HG03520 (cell line): ENCODE measurements around the gene BAZ2B.
A peak's percentile ranks its signal among the peaks of the same experiment; 100 is the strongest.

ENCODE experiments used
- ATAC-seq: cut with Tn5 transposase; IDR thresholded peaks from one replicate; pipeline ENCODE4 v1.9.1; 2021; ENCODE audit warnings: mild to moderate bottlenecking, moderate library complexity; ENCODE audit not compliant: unreplicated experiment

BAZ2B gene

GRCh38 chr2:159615367-159616285 lies 722 bp downstream of the BAZ2B start:
- peak; percentile 60 for ATAC-seq

DNA sequence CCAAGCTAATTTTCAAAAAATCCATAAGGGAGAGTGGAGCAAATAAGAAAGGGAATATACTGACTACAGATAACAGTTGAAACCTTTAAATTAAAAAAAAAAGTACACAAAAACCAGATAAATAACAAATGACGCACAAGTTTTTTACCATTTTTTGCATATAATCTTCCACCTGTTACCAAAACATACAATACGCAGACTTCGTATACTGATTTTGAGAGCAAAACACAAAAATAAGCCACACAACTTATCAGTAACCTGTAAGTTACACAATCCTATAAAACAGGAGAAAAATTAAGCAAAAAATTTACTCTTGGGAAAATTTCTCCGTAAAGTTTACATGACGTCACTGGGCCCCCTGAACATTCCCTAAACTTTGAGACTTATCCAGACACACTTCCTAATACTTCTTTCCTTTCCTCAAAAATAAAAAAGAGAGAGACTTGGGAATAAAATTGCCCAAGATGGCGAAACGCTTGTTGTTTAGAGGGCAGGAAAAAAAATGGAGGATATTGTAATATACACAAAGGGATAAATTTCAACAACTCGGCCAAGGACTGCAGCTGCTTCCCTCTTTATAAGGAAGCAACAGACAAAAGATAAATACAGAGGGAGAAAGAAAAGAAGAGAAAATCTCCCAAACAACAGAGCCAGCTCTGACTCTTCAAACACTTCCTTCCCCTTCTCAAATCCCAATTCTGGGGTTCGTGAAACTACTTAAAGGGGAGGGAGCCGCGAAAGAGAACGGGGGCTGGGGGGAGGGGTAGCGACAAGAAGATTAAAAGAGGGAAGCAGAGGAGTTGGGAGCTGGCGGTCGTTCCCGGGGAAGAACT lies 1.6 kb downstream of the BAZ2B start:
- no peak for ATAC-seq

- no peak for ATAC-seq
These were observed 2.6 kb downstream of the BAZ2B start for GRCh38 chr2:159613651-159614285.

DNA sequence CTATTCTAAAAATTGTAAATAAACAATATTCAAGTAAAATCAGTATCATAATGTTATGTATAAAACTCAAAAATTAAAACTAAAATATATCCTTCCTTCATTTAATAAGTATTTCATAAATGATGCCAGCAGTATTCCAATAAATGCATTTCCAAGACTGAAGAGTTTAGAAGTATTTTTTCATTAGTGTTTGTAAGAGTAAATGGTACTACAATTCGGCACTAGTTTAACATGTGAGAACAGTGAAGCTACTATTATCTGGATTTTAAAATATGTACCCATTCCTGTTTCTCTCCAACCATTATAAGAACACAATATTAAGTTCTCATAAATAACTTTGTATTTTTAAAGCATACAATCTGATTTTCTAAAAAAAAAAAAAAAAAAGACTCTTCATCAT lies 3.3 kb downstream of the BAZ2B start:
- ATAC-seq: no peak

GRCh38 chr2:159612255-159612901 lies 4.0 kb downstream of the BAZ2B start:
- no peak for ATAC-seq

- ATAC-seq: no peak
These were observed 6.4 kb downstream of the BAZ2B start for GRCh38 chr2:159609811-159610549.

DNA sequence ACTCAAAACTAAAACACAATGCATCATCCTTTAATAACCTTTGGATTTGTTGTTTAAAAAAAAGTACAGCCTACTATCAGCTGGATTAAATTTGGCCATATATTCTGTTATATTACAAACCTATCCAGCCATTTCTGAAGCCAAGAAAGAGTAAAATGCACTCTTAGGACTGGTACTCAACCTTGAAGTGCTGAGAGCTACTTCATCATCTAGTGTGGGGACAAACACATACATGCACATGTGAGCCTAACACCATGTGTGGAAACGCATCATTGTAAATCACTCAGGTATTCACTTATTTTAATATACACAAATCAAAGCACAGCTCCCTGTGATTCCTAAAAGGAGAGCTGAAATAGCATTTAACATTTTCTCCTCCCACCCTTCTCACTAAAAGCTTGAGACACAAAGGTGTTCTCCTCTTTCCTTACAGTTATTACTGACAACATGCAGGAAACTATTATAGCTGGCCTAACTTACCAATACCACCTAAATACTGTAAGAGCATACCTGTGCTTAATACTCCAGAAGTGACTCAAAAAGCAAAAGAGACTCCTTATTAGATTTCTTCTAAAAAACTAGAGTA lies 7.5 kb downstream of the BAZ2B start:
- ATAC-seq: no peak

- no peak for ATAC-seq
These were observed 8.2 kb downstream of the BAZ2B start for GRCh38 chr2:159608108-159608507.

DNA sequence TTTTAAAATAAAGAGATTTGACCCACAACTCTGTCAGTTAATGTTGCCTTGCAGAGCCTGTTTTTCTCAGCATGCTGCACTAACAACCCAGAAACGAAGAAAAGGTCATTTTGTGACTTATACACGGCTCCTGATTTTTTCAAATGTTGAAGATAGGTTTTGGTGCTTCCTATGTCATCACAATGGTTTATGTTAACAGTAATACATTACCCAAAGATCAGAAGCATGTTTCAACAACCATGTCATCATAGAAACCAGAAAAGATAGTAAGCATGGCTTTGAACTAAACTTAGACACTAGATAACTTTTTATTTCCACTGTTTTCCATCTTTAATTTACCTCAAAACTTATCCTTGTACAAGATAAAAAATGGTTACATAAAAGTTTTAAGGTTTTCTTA lies 10.1 kb downstream of the BAZ2B start:
- no peak for ATAC-seq

- no peak for ATAC-seq
These were observed 10.7 kb downstream of the BAZ2B start for GRCh38 chr2:159605441-159606178.

DNA sequence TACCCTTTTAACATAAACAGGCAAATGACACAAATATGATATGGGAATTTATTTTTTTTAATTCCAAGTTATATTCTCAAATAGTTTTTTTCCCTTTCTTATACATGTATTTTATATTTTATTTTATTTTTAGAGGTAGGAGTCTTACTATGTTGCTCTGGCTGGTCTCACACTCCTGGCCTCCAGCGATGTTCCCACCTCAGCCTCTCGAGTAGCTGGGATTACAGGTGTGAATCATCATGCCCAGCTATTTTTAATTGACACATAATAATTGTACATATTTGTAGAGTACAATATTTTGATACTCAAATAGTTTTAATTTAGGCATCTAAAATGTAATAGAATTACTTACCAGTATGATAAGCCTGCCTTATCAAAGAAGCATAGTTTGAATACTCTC lies 12.2 kb downstream of the BAZ2B start:
- no peak for ATAC-seq

- no peak for ATAC-seq
These were observed 15.6 kb downstream of the BAZ2B start for GRCh38 chr2:159600752-159601151.

DNA sequence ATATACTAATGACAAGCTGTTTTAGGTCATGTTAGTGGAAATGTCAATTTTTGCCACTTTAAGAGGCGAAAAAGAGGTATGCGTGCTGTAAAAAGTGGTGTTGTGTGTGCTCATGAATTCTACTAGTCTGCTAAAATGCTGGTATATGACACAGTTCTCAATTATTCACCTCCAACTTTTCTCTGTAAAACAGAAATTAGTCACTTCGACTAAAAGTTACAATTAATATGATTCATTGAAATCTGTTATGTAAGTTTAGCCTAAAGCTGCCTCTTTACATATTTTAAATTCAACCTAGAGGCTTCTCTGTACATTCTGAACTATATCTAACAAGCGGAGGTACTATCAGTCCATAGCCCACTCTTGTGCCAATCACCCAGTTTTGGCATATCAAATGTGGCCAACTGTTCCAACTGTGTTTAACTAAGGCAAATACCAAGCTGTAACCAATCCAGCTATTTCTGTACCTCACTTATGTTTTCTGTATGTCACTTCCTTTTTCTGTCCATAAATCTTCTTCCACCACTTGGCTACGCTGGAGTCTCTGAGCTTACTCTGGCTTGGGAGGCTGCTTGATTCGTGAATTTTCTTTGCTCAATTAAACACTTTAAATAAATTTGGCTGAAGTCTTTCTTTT lies 20.8 kb downstream of the BAZ2B start:
- no peak for ATAC-seq

GRCh38 chr2:159592441-159592840 lies 23.9 kb downstream of the BAZ2B start:
- no peak for ATAC-seq

GRCh38 chr2:159591221-159591620 lies 25.1 kb downstream of the BAZ2B start:
- no peak for ATAC-seq

GRCh38 chr2:159589286-159589685 lies 27.1 kb downstream of the BAZ2B start:
- no peak for ATAC-seq

- no peak for ATAC-seq
These were observed 30.3 kb downstream of the BAZ2B start for GRCh38 chr2:159586034-159586433.

GRCh38 chr2:159585622-159586021 lies 30.7 kb downstream of the BAZ2B start:
- no peak for ATAC-seq

- ATAC-seq: no peak
These were observed 31.6 kb downstream of the BAZ2B start for GRCh38 chr2:159584796-159585195.
